DOHH2 (cell line): ENCODE data around the gene SMC3.
A peak's percentile ranks its signal among the peaks of the same experiment; 100 is the strongest.

Source experiments
- H3F3A ChIP-seq: fragments of 200-600 bp; sonication (generic), shearing (Covaris generic); 2 replicates; pipeline ENCODE4 v1.6.0; 2016; ENCODE audit warnings: antibody characterized with exemption, mild to moderate bottlenecking; ENCODE audit not compliant: control insufficient read depth, insufficient read depth
- H3K27ac ChIP-seq: fragments of 200-600 bp; sonication (generic); 2 replicates; pipeline ENCODE4 v1.5.1; 2014; ENCODE audit warnings: low read depth, mild to moderate bottlenecking, low read length, moderate library complexity
- H3K27me3 ChIP-seq: fragments of 200-600 bp; sonication (generic); 2 replicates; pipeline ENCODE4 v1.6.1; 2014; ENCODE audit warnings: mild to moderate bottlenecking, low read length, mixed read lengths; ENCODE audit not compliant: control insufficient read depth
- H3K36me3 ChIP-seq: fragments of 200-600 bp; sonication (generic); 2 replicates; pipeline ENCODE4 v1.6.1; 2014; ENCODE audit warnings: mild to moderate bottlenecking, low read length, moderate library complexity, mixed read lengths; ENCODE audit not compliant: control insufficient read depth
- H3K4me1 ChIP-seq: fragments of 200-600 bp; sonication (generic); 2 replicates; pipeline ENCODE4 v1.6.1; 2014; ENCODE audit warnings: mild to moderate bottlenecking, low read length, mixed read lengths; ENCODE audit not compliant: control insufficient read depth
- H3K4me2 ChIP-seq: fragments of 200-600 bp; sonication (generic); 2 replicates; pipeline ENCODE4 v1.6.0; 2014; ENCODE audit warnings: mild to moderate bottlenecking, low read length, moderate library complexity
- H3K4me3 ChIP-seq: fragments of 200-600 bp; sonication (generic); 2 replicates; pipeline ENCODE4 v1.5.1; 2014; ENCODE audit warnings: mild to moderate bottlenecking, low read length, mixed read lengths
- H3K79me2 ChIP-seq: fragments of 200-600 bp; sonication (generic); 2 replicates; pipeline ENCODE4 v1.6.1; 2014; ENCODE audit warnings: mild to moderate bottlenecking, low read length, mixed read lengths; ENCODE audit not compliant: control insufficient read depth
- H3K9me2 ChIP-seq: fragments of 200-600 bp; sonication (generic); replicated peaks from 2 replicates; pipeline ENCODE4 v1.6.1; 2014; ENCODE audit warnings: mild to moderate bottlenecking, low read length, mixed read lengths; ENCODE audit not compliant: control insufficient read depth
- H3K9me3 ChIP-seq: fragments of 200-600 bp; sonication (generic); 2 replicates; pipeline ENCODE4 v1.6.1; 2014; ENCODE audit warnings: antibody characterized with exemption, low read length, mixed read lengths; ENCODE audit not compliant: control insufficient read depth, insufficient read depth
- H4K20me1 ChIP-seq: fragments of 200-600 bp; sonication (generic); 2 replicates; pipeline ENCODE4 v1.6.0; 2014; ENCODE audit warnings: low read depth, mild to moderate bottlenecking, antibody characterized with exemption, low read length, moderate library complexity; ENCODE audit not compliant: control insufficient read depth, insufficient read depth
- CTCF ChIP-seq: fragments of 200-600 bp; sonication (generic); IDR thresholded peaks from one replicate; pipeline ENCODE4 v1.5.1; 2014; ENCODE audit warnings: antibody characterized with exemption, mild to moderate bottlenecking, low read depth, low read length; ENCODE audit not compliant: poor library complexity, severe bottlenecking
- EZH2phosphoT487 ChIP-seq: fragments of 200-600 bp; sonication (generic); IDR thresholded peaks from 2 replicates; pipeline ENCODE4 v1.6.1; 2017; ENCODE audit warnings: borderline replicate concordance, mild to moderate bottlenecking, antibody characterized with exemption, low read length, moderate library complexity, mixed read lengths

The SMC3 gene

GRCh38 chr10:110651044-110651958 lies 83.8 kb downstream of the SMC3 start:
- Histone ChIP-seq H3K27me3 (peaks cover 8% of the 10 kb centered on the region), H3F3A (no peaks in the 10 kb centered on the region; the same call in 1 of the 2 replicates), H3K36me3 (no peaks in the 10 kb centered on the region), H3K4me2 (peak overlapping the region; percentile 49), H3K9me2 (no peaks in the 10 kb centered on the region), H3K27ac (no peak overlapping the region; the same call in 1 of the 2 replicates), H4K20me1 (no peaks in the 10 kb centered on the region), H3K4me1 (peaks cover 42% of the 10 kb centered on the region), H3K79me2 (no peaks in the 10 kb centered on the region), H3K4me3 (peak overlapping the region; percentile 4; the same call in 1 of the 2 replicates), H3K9me3 (no peaks in the 10 kb centered on the region)
- TF ChIP-seq CTCF, result no peak

GRCh38 chr10:110652475-110653118 lies 85.1 kb downstream of the SMC3 start:
- Histone ChIP-seq H3K36me3 (no peaks in the 10 kb centered on the region), H3K27ac (no peak overlapping the region), H3K79me2 (no peaks in the 10 kb centered on the region), H3K9me3 (no peaks in the 10 kb centered on the region), H4K20me1 (no peaks in the 10 kb centered on the region), H3K4me1 (peaks cover 42% of the 10 kb centered on the region), H3K4me3 (no peak overlapping the region), H3K27me3 (peaks cover 5% of the 10 kb centered on the region; the same call in 1 of the 2 replicates), H3K4me2 (no peak overlapping the region), H3F3A (no peaks in the 10 kb centered on the region; the same call in 1 of the 2 replicates), H3K9me2 (no peaks in the 10 kb centered on the region)
- no peak for TF ChIP-seq CTCF
- TF ChIP-seq EZH2phosphoT487, result no peak
